Lower lobe of right lung (tissue), 2 donors: ENCODE data around the gene LMBR1. TPM values are rescaled to one million over a fixed set of nuclear protein-coding genes. Genes with fewer than 3 reads are reported as not detected.
"Not testable (repeated sequence)": the region's sequence is repeated elsewhere in the genome, so short reads cannot be mapped to it uniquely, and the experiment has no call there.

Experiments used
- ATAC-seq, 2 donors: fragments of 200-7000 bp; cut with Tn5 transposase; one replicate each; pipeline ENCODE4 v1.9.1; 2020 to 2022; ENCODE audit warnings: mild to moderate bottlenecking in 2 of 2, moderate library complexity in 2 of 2
- DNase-seq: peaks from one replicate; pipeline ENCODE4 v3.0.0-alpha.2; 2020
- H3K27ac ChIP-seq: fragments of 200-600 bp; one replicate; pipeline ENCODE4 v1.8.0; 2022
- H3K27me3 ChIP-seq: fragments of 200-600 bp; one replicate; pipeline ENCODE4 v1.8.0; 2022; ENCODE audit warnings: low read depth
- H3K36me3 ChIP-seq: fragments of 200-600 bp; one replicate; pipeline ENCODE4 v1.8.0; 2022; ENCODE audit warnings: mild to moderate bottlenecking
- H3K4me1 ChIP-seq: fragments of 200-600 bp; one replicate; pipeline ENCODE4 v1.8.0; 2022
- H3K4me3 ChIP-seq: fragments of 200-600 bp; one replicate; pipeline ENCODE4 v1.8.0; 2022; ENCODE audit warnings: mild to moderate bottlenecking
- H3K9me3 ChIP-seq: fragments of 200-600 bp; one replicate; pipeline ENCODE4 v1.8.0; 2022
- intact Hi-C: fragments of 100-400 bp; cut with DNase I; formaldehyde crosslinking; loops from one replicate; pipeline ENCODE4 v1.11.0; 2022
- total RNA-seq: library from RNA; stranded (reverse); fragmentation: NEBNext Ultra II Directional; extraction: Animal tissue kit (Norgen Biotek cat#: 25700); gene quantifications from one replicate; pipeline ENCODE4 v1.2.1, GENCODE V29; 2021
- TF ChIP-seq, protein P1 (sequence below): fragments of 200-600 bp; IDR thresholded peaks from one replicate; pipeline ENCODE4 v1.8.0; 2022; ENCODE audit warnings: antibody characterized with exemption, mild to moderate bottlenecking
- donor health status: DM: no; HTN: yes; CAD: no; lungs with severe emphysema.

Gene LMBR1
- total RNA-seq, 1 donor from 2014 or later, result 71.1 TPM

DNA sequence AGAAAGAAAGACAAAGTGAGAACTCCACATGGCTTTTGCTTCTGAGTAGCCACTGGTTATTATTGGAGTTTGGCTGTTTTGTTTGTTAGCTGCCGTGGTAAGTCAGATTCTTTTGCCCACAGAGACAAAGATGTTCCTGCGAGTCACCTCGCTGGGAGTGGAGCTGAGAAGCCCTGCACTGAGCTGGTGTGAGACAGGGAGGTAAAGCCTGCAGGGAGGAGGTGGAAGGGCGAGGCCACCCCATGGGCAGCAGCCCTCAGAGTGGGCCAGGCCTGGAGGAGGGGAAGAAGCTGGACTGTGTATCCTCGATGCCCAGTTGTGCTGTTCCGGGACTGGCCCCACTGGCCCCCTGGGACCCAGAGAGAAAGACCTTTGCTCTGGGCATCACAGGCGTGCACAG is 42.3 kb upstream of the LMBR1 start:
- TF ChIP-seq, protein P1, sequence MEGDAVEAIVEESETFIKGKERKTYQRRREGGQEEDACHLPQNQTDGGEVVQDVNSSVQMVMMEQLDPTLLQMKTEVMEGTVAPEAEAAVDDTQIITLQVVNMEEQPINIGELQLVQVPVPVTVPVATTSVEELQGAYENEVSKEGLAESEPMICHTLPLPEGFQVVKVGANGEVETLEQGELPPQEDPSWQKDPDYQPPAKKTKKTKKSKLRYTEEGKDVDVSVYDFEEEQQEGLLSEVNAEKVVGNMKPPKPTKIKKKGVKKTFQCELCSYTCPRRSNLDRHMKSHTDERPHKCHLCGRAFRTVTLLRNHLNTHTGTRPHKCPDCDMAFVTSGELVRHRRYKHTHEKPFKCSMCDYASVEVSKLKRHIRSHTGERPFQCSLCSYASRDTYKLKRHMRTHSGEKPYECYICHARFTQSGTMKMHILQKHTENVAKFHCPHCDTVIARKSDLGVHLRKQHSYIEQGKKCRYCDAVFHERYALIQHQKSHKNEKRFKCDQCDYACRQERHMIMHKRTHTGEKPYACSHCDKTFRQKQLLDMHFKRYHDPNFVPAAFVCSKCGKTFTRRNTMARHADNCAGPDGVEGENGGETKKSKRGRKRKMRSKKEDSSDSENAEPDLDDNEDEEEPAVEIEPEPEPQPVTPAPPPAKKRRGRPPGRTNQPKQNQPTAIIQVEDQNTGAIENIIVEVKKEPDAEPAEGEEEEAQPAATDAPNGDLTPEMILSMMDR, result no peak
- Histone ChIP-seq H3K4me1 (no peaks in the 10 kb centered on the region), H3K9me3 (no peaks in the 10 kb centered on the region), H3K27ac (no peak overlapping the region), H3K4me3 (no peak overlapping the region), H3K27me3 (peaks cover 7% of the 10 kb centered on the region), H3K36me3 (no peaks in the 10 kb centered on the region)
- ATAC-seq (no peak), DNase-seq (no peak)
- intact Hi-C loops, result no loop called here

DNA sequence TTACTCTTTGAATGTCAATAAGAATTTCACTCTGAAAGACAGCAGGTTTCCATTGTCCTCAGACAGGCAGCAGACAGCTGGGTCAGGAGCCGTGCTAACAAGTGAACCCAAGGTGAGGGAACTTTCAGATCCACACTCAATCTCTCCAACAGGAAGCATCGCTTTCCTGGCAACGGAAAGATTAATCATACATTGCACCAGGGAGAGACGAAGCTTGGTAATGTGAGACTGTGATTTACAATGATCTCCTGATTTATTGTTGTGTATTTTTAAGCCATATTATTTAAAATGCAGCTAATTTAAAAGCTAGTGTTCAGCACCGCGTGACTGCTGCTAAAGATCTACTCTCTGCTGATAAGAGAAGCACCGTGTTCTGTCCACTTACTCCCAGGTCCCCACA is 39.0 kb upstream of the LMBR1 start:
- no peak for DNase-seq
- Histone ChIP-seq H3K4me3 (no peak overlapping the region), H3K36me3 (no peaks in the 10 kb centered on the region), H3K27ac (no peak overlapping the region), H3K9me3 (no peaks in the 10 kb centered on the region), H3K4me1 (no peaks in the 10 kb centered on the region), H3K27me3 (peaks cover 4% of the 10 kb centered on the region)
- TF ChIP-seq, protein P1, result no peak
- intact Hi-C loops, result no loop called here
- ATAC-seq, result no peak

DNA sequence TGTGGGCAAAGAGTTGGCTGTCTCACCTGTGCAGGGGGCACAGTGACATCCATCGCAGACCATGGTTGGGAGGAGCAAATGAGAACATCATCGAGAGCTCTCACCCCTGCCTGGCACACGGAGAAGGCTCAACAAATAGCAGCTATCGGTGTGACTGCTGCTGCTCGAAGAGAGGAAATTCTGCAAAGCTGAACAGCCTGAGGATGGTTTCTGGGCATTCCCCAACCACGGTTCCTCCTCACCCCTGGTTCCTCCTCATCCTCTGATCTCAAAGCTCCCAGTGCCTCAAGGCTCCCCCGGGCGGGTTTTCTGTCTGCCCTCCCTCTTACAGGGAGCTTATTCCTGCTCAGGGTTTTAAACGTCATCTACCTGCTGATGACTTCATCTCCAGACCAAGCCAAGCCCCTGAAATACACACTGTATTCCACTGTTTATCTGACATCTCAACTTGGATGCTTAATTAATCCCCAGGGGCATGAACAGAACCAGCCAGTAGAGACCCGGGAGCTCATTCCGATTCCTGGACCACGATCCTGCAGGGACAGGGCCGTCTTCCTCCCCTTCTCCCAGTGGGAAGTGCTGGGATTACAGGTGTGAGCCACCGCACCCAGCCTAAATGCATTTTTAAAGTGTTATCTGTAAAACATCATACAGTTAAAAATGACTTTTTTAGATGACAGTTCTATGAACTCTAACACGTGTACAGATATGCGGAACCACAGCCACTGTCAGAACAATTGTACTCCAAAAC is 37.0 kb upstream of the LMBR1 start:
- intact Hi-C loops, result no loop called here
- no peaks in the 10 kb centered on the region for H3K9me3 ChIP-seq
- ATAC-seq (no peak), DNase-seq (no peak)
- H3K4me3 ChIP-seq, result no peak overlapping the region
- no peak overlapping the region for H3K27ac ChIP-seq
- no peaks in the 10 kb centered on the region for H3K36me3 ChIP-seq
- no peaks in the 10 kb centered on the region for H3K4me1 ChIP-seq
- TF ChIP-seq, protein P1, result no peak
- peaks cover 4% of the 10 kb centered on the region for H3K27me3 ChIP-seq

DNA sequence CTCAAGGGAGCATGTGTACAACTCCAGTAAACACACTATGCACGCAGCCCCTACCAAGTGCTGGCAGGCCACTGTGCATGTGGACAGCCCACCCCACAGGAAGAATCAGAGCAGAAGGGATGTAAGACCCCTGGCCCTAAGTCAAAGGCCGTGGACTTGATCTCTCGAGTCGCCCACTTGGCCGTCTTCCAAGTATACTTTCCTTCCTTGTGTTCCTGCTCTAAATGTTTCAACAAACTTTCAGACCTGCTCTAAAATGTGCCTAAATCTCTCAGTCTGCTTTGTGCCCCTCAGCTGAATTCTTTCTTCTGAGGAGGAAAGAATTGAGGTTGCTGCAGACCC is 35.4 kb upstream of the LMBR1 start:
- DNase-seq (no peak), ATAC-seq (no peak)
- Histone ChIP-seq H3K9me3 (no peaks in the 10 kb centered on the region), H3K27me3 (no peaks in the 10 kb centered on the region), H3K4me1 (no peaks in the 10 kb centered on the region), H3K27ac (no peak overlapping the region), H3K4me3 (no peak overlapping the region), H3K36me3 (no peaks in the 10 kb centered on the region)
- TF ChIP-seq, protein P1, result no peak
- intact Hi-C loops, result no loop called here

DNA sequence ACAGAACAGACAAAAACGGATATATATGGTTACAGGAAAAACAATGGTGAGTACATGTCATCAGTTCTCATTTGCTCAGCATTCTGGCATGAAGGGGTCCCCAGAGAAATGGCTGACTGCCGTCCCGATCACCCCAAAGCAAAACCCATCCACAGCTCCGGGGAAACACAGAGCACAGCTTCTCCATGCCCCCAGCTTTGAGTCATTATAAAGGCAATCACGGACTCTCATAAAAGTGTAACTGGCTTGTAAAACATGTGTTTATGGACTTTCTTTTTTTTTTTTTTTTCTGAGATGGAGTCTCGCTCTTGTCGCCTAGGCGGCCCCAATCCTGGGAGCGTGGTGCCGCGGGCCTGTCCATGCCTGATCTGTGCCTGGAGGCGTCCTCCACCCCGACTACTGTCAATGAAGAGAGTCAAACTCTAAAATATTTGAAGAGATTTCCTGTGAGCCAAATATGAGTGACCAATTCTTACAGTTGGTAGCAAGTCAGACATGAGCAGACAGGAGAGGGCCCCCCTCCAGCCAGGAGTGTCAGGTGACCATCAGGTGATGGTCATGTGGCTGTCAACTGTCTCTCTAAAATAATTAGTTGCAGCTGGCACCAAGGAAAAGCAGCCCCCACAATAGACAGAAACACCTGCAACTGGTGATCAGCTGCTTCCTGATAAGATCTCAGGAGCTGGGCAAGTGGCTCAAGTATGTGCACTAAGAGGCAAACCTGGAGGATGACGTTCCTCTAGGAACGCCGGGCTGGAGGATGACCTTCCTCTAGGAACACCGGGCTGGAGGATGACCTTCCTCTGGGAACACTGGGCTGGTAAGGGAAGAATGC is 34.8 kb upstream of the LMBR1 start:
- H3K36me3 ChIP-seq, result no peaks in the 10 kb centered on the region
- H3K4me1 ChIP-seq, result no peaks in the 10 kb centered on the region
- no peak overlapping the region for H3K4me3 ChIP-seq
- no peak overlapping the region for H3K27ac ChIP-seq
- no peaks in the 10 kb centered on the region for H3K27me3 ChIP-seq
- ATAC-seq, result no peak
- intact Hi-C loops, result no loop called here
- no peak for DNase-seq
- no peaks in the 10 kb centered on the region for H3K9me3 ChIP-seq
- TF ChIP-seq, protein P1, result no peak

DNA sequence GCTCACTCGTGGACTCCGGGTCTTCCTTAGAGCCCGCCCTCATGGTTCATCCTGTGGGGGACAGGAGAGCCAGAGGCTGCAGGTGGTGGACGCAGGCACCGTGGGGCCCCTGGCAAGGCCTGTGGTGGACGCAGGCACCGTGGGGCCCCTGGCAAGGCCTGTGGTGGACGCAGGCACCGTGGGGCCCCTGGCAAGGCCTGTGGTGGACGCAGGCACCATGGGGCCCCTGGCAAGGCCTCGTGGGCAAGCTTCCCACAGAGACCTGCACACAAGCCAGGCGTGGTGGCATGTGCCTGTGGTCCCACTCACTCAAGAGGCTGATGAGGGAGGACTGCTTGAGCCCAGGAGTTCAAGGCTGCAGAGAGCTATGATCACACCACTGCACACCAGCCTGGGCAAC is 32.8 kb upstream of the LMBR1 start:
- DNase-seq, H3K4me1 ChIP-seq, H3K36me3 ChIP-seq, intact Hi-C loops, H3K27ac ChIP-seq, H3K9me3 ChIP-seq, ATAC-seq, H3K27me3 ChIP-seq, H3K4me3 ChIP-seq: not testable (repeated sequence)

DNA sequence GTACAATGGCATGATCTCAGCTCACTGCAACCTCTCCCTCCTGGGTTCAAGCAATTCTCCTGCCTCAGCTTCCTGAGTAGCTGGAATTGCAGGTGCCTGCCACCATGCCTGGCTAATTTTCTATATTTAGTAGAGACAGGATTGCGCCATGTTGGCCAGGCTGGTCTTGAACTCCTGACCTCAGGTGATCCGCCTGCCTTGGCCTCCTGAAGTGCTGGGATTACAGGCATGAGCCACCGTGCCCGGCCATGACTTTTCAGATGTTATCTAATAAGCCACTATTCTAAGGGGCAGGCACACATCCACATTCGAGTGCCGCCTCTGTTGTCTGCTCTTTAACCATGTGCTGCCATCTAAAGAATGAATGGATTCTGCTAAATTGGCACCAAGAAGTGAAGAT is 29.3 kb upstream of the LMBR1 start:
- not testable (repeated sequence) for ATAC-seq

DNA sequence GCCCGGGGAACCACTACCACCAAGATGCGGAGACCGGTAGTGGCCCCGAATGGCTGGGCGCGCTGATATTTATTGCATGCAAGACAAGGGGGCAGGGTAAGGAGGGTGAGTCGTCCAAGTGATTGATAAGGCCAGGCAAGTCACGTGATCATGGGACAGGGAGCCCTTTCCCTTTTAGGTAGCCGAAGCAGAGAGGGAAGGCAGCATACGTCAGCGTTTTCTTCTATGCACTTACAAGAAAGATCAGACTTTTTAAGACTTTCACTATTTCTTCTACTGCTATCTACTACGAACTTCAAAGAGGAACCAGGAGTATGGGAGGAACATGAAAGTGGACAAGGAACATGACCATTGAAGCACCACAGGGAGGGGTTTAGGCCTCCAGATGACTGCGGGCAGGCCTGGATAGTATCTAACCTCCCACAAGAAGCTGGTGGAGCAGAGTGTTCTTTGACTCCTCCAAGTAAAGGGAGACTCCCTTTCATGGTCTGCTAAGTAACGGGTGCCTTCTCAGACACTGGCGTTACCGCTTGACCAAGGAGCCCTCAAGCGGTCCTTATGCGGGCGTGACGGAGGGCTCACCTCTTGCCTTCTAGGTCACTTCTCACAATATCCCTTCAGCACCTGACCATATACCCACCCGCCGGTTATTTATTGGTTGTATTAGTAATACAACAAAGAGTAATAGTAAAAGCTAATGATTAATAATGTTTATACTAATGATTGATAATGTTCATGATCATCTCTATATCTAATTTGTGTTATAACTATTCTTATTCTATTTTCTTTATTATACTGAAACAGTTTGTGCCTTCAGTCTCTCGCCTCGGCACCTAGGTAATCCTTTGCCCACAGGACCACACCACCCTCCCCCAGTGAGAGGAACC is 27.7 kb upstream of the LMBR1 start:
- H3K9me3 ChIP-seq, intact Hi-C loops, H3K27ac ChIP-seq, ATAC-seq, H3K36me3 ChIP-seq, H3K4me3 ChIP-seq, DNase-seq, H3K27me3 ChIP-seq, H3K4me1 ChIP-seq: not testable (repeated sequence)

More for the DNA sequence above, 29.3 kb upstream of the LMBR1 start:
- H3K36me3 ChIP-seq, H3K9me3 ChIP-seq, H3K4me1 ChIP-seq, H3K27me3 ChIP-seq, H3K27ac ChIP-seq, H3K4me3 ChIP-seq, DNase-seq, intact Hi-C loops: not testable (repeated sequence)
